Left kidney (tissue), 2 donors: ENCODE results near the gene RAP1A. TPM values are rescaled to one million over a fixed set of nuclear protein-coding genes. Genes with fewer than 3 reads are reported as not detected.
"Not testable (repeated sequence)": the region's sequence is repeated elsewhere in the genome, so short reads cannot be mapped to it uniquely, and the experiment has no call there.

Source experiments
- DNase-seq: peaks from one replicate; pipeline ENCODE4 v3.0.0-alpha.2; 2013
- polyA plus RNA-seq: library from polyadenylated mRNA; unstranded; fragments of 120-200 nt; gene quantifications from one replicate; pipeline ENCODE4 v1.2.1, GENCODE V29; 2013; ENCODE audit not compliant: insufficient read length

RAP1A gene
- polyA plus RNA-seq, 1 donor: 75.9 TPM

- no peak for DNase-seq
Measured at GRCh38 chr1:111664652-111665051, 45.1 kb downstream of the RAP1A start.

- DNase-seq: no peak
Measured at GRCh38 chr1:111665497-111665896, 45.9 kb downstream of the RAP1A start.

GRCh38 chr1:111666828-111667227 is 47.2 kb downstream of the RAP1A start:
- DNase-seq: no peak

- no peak for DNase-seq
Measured at GRCh38 chr1:111669268-111669667, 49.7 kb downstream of the RAP1A start.

- DNase-seq: no peak
Measured at GRCh38 chr1:111671852-111672251, 52.3 kb downstream of the RAP1A start.

- no peak for DNase-seq
Measured at GRCh38 chr1:111672331-111672730, 52.7 kb downstream of the RAP1A start.

- DNase-seq: no peak
Measured at GRCh38 chr1:111677604-111678003, 58.0 kb downstream of the RAP1A start.

- DNase-seq: no peak
Measured at GRCh38 chr1:111679541-111679940, 60.0 kb downstream of the RAP1A start.

- not testable (repeated sequence) for DNase-seq
Measured at GRCh38 chr1:111680212-111680800, 60.7 kb downstream of the RAP1A start.

- not testable (repeated sequence) for DNase-seq
Measured at GRCh38 chr1:111685293-111686153, 65.9 kb downstream of the RAP1A start.

GRCh38 chr1:111690306-111690617 is 70.7 kb downstream of the RAP1A start:
- peak; percentile 59 for DNase-seq

GRCh38 chr1:111691886-111692285 is 72.3 kb downstream of the RAP1A start:
- DNase-seq: no peak

- DNase-seq: no peak
Measured at GRCh38 chr1:111695801-111696200, 76.2 kb downstream of the RAP1A start.

GRCh38 chr1:111696330-111696729 is 76.7 kb downstream of the RAP1A start:
- no peak for DNase-seq

- no peak for DNase-seq
Measured at GRCh38 chr1:111699268-111699667, 79.7 kb downstream of the RAP1A start.

GRCh38 chr1:111702504-111703050 is 83.0 kb downstream of the RAP1A start:
- DNase-seq: no peak

GRCh38 chr1:111704240-111704639 is 84.7 kb downstream of the RAP1A start:
- no peak for DNase-seq

- DNase-seq: no peak
Measured at GRCh38 chr1:111704776-111705175, 85.2 kb downstream of the RAP1A start.

- DNase-seq: no peak
Measured at GRCh38 chr1:111705841-111706240, 86.3 kb downstream of the RAP1A start.

- DNase-seq: no peak
Measured at GRCh38 chr1:111706921-111707320, 87.3 kb downstream of the RAP1A start.

GRCh38 chr1:111707906-111708305 is 88.3 kb downstream of the RAP1A start:
- DNase-seq: no peak

- DNase-seq: no peak
Measured at GRCh38 chr1:111709986-111710385, 90.4 kb downstream of the RAP1A start.

GRCh38 chr1:111716333-111716732 is 96.7 kb downstream of the RAP1A start:
- DNase-seq: no peak

GRCh38 chr1:111717450-111717849 is 97.9 kb downstream of the RAP1A start:
- DNase-seq: no peak
